ENCODE results near the gene KCTD18. TPM values are rescaled to one million over a fixed set of nuclear protein-coding genes. Genes with fewer than 3 reads are reported as not detected.
A peak's percentile ranks its signal among the peaks of the same experiment; 100 is the strongest.

KCTD18 gene
- total RNA-seq: 14.0 TPM

DNA sequence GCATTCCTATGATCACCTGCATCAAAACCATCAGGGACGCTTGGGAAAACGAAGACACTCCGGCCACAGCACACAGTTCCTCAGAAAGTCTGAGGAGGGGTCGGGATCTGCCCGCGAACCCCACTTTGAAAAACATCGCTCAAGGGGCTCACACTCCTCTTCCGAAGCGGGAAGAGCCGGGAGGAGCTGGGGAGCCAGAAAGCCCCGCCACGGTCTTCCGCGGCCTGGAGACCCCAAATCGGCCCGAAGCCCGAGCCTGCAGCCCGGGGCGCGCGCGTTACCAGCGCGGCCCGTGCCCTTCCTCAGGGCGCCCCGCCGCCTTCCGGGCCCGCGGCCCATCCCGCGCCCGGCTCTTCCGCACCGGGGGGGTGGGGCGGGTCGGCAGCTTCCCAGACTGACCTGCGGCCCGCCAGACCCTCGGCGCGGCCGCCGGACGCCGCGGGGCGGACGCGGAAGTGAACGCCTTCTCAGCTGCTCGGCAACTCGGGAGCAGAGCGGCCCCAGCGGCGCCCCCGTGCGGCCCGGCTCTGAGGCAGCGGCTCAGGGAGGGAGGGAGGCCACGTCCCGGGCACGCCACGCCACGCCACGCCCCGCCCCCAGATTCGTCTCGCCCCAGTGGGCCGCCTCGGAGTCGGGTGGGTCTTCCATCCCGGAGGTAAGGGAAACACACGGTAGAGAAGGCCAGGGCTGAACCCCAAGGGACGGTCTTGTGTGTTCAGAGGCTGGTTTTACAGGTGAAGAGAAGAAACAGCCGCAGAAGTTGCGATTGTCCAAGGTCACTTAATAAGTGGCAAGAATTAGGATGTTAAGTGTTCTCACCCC, at the start of gene KCTD18:
Gene KCTD18, minus strand, starts transcription at position 457 of the 822 bp plus-strand sequence. CDS start 3,052 bp downstream, outside the sequence.
- DNase-seq: peak; percentile 47

GRCh38 chr2:200540793-200541192, 30.9 kb upstream of the KCTD18 start:
- DNase-seq: no peak

GRCh38 chr2:200538139-200538538, 28.3 kb upstream of the KCTD18 start:
- DNase-seq: no peak

DNA sequence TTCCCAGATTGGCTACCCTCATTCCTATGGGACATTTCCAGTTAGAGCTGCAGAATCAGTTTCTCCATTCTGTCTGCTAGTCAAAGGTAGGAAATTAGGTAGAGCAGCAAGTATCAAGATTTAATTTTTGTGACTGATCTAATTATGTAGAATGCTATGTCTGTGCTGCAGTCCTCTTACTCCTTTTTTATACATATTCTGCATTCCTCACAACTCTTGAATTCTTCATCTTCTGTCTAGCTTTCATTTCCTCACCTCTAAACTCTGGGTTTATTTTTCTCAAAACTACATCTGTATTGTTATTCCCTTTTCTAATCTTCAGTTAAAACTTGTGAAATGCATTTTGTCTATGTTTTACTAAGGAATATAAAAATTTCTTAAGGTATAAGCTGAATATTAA, 24.7 kb upstream of the KCTD18 start:
- no peak for DNase-seq

DNA sequence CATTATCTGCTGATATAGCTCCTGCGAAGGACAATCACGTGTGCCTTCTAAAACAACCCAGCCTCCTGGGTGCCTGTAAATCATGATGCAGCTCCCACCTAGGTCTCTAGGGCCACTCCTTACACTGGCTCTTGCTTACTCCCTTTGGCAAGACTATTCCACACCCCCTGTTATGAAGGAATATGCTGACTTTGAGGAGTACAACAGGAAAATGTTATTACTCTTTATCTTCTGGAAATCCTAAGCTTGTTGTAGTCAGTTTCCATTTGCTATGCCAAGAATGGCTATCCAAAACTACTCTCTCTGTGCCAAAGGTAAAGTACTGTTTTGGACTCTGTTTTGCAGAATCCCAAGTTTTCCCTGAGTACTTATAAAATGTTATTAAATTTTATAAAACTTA, 23.9 kb upstream of the KCTD18 start:
- no peak for DNase-seq

DNA sequence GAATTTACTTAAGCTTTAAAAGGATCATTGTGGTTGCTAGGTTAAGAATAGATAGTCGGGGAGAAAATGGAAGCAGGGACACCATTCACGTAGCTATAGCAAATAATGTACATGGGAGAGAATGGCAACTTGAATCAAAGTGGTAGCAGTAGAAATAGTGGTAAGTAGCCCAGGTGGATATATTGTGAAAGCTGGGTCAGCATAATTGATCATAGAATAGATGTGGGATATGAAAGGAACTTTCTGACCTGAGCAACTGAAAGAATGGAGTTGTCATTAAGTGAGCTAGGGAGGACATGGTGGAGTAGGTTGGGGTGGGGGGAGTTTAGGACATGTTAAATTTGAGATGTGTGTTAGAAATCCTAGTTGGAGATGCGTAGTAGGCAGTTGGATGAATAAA, 18.4 kb upstream of the KCTD18 start:
- no peak for DNase-seq

DNA sequence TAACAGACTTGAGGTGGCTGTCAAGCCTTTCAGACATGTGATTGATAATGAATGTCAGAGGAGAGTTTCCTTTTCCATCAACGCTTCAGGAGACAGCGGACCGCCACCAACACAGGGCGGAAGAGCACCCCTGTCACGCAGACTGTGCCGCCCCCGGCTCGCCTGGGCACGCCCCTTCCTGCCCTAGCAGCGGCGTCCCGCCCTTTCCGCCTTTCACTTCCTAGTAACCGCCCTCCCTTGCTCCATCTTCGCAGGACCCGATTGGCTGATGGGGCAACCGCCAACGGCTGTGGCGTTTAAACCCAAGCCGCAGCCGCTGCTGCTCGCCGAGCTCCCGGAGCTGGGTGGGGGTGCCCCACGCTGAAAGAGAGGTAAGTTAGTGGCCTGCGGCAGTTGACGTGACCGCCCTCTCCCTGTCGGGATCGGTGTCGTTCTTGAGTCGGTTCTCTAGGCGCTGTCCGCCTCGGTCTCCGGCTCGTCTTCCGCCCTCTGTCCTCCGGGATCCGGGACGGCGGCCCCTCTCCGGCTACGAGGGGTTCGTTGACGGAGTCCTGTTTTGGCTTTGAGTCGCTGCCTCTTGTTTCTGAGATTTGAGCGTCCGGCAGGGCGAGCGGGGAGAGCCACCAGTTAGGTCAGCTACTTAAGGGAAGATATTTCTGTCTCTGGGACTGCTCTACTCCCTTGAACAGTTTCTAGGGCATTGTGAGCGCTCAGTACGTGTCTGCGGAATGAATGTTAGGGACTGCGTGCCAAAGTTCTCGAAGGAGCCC, 16.2 kb upstream of the KCTD18 start, which contains the start of gene SGO2:
Gene SGO2, plus strand, starts transcription at position 326 of the 770 bp plus-strand sequence. CDS start 6,769 bp downstream, outside the sequence.
- DNase-seq: peak; percentile 94

- DNase-seq: no peak
Measured at GRCh38 chr2:200525551-200525881, 15.6 kb upstream of the KCTD18 start.

GRCh38 chr2:200525066-200525465, 15.2 kb upstream of the KCTD18 start:
- no peak for DNase-seq

GRCh38 chr2:200523604-200524003, 13.7 kb upstream of the KCTD18 start:
- DNase-seq: no peak

GRCh38 chr2:200523158-200523557, 13.3 kb upstream of the KCTD18 start:
- DNase-seq: no peak

DNA sequence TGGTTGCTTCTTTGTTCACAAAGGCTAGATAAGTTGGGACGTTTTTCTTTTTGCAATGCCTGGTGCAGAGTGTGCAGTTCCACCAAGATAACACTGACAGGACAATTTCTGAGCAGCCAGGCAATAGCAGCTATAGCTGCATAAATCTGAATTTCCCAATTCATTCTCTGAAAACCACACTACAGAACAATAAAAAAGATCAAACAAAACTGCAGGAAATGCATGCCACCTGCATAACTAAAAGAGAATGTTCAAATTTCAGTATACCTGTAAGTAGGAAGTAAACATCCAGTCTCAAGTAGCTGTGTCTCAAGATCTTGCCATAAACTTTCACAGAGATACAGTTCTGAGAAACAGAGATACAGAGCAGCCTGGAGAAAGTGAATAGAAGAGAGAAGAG, 5.3 kb upstream of the KCTD18 start:
- DNase-seq: no peak

GRCh38 chr2:200509235-200509611, 645 bp downstream of the KCTD18 start:
- DNase-seq: no peak

DNA sequence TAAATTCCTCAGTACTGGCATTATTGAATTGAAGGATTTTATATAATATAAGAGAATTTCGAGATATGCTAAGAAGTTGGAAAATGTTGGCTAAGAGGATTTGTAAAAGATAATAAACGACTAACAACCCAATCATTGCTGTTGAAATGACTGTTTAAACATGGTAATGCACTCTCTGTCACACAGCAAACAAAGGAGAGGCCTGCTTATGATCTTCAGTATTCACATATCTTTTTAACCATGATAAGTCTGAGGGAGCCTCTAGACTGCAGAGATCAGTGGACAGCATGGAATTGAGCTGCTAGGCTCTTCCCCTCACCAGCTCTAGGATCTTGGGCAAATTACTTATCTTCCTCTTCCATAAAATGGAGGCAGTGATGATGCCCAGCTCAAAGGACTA, 2.7 kb downstream of the KCTD18 start:
- no peak for DNase-seq

DNA sequence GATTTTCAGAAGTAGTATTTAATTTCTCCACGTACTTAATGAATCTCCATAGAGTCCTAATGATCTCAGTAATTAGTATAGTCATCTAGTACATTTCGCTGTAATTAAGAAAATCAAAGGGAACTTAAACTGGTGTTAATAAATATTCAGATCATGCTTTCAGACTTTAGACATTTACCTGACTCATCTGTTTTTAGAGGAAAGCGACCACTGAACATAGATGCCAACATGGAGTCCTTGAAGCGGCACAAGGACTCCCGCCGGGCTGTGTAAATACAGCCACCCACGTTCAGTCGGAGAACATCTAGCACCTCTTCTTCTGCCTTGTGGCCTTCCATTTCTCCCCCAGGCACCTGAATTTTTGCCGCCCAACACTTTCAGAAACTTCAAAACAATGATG, 3.2 kb downstream of the KCTD18 start:
- DNase-seq: no peak

DNA sequence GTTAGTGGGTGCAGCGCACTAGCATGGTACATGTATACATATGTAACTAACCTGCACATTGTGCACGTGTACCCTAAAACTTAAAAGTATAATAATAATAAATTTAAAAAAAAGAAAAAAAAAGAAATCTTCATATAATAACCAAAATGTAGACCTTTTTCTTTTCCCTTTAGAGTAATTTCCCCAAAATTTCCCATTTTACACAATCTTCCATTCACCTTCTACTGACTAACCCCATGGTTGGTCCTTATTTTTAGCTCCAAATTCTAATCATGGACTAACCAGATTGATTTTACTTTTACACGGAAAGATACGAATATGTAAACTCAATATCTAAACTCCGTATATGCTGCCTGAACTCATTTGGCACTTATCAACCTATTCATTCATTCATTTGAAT, 7.7 kb downstream of the KCTD18 start:
- no peak for DNase-seq

DNA sequence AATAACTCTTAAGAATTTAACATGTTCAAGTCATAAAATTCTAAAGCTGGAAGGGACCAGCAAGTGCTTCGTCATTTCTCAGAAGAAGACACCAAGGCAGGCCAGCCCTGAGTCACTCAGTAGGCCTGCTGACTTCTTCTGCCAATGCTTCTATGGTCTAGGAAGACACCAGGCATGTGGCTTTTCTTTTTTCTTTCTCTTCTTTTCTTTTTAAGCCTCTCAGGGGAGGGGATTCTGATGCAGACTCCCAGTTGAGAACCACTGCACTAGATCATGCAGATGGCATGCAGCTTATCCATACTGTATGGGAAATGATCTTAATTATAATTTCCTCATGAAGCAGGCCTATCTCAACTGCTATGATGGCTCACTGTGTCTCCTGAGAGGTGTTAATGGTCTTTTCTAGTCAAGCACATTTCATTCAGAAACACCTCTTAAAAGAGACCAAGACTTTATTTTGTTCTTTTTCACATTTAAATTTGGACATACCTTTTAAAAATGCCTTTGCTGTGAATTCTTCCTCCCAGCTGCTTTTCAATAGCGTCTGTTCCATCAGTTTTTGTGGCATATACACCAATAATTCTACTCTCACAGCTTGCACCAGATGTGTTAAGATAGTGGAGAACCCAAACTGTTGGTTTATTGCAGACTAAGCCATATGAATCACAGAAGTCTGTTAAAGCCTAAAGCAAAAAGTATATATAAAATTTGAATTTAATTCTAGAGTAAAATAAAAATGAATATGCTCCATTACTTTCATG, 11.3 kb downstream of the KCTD18 start:
- DNase-seq: no peak

DNA sequence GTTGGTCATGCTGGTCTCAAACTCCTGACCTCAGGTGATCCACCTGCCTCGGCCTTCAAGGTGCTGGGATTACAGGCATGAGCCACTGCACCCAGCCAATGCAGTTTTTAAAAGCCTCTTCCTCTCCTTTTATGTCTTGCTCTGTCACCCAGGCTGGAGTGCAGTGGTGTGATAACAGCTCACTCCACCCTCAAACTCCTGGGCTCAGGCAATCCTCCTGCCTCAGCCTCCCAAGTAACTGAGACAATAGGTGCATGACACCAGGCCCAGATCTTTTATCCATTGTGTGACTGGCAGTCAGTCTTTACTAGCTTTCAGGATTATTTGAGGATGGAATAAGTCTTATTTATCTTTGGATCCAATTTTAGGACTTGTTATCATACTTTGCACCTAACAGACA, 13.2 kb downstream of the KCTD18 start:
- no peak for DNase-seq

DNA sequence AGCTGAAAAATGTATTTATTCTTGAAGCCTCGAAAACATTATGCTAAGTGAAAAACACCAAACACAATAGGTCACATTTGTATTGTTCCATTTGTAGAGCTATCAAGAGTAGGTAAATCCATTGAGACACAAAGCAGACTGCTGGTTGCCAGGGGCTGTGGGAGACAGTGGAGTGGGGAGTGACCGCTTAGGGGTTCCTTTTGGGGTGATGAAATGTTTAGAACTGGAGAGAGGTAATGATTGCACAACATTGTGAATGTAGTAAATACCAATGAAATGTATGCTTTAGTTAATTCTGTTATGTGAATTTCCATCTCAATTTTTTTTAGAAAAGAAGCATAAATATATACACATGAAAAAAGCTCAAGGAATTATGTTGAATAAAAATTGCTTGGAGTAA, 15.8 kb downstream of the KCTD18 start:
- no peak for DNase-seq

DNA sequence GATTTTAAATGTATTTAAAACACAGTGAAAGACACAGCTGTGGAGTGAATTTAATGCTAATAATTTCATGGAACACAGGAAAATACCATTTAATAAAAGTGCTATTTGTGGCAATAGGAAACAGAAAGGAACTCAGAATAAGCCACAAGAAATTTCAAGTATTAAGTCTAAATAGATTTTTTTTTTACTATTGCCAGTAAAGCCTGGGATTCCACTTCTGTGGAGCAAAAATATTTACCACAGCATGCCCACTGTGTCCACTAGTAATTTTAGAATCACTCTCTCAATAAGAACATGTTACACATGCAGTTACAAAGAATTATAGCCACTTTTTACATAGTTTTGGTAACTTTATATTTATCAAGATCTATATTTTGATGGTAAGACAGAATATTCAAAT, 17.2 kb downstream of the KCTD18 start:
- DNase-seq: no peak

- no peak for DNase-seq
Measured at GRCh38 chr2:200490001-200490400, 19.9 kb downstream of the KCTD18 start.

GRCh38 chr2:200488169-200488568, 21.7 kb downstream of the KCTD18 start:
- DNase-seq: no peak

- DNase-seq: no peak
Measured at GRCh38 chr2:200486529-200486928, 23.3 kb downstream of the KCTD18 start.

Measured in skin of body (tissue), 2 donors.